KBM-7 (cell line): ENCODE results near the gene TOP3B.

ENCODE experiments used
- DNase-seq: peaks from one replicate; pipeline ENCODE4 v3.0.0-alpha.2; 2015
- in situ Hi-C: fragments of 300-500 bp; cut with MboI; formaldehyde crosslinking; loops from 2 replicates; pipeline ENCODE4 v1.14.3; 2020; ENCODE audit warnings: low sequenced_read_pairs, low pct_unique_long_range_greater_than_20kb, mixed read lengths

Gene TOP3B

DNA sequence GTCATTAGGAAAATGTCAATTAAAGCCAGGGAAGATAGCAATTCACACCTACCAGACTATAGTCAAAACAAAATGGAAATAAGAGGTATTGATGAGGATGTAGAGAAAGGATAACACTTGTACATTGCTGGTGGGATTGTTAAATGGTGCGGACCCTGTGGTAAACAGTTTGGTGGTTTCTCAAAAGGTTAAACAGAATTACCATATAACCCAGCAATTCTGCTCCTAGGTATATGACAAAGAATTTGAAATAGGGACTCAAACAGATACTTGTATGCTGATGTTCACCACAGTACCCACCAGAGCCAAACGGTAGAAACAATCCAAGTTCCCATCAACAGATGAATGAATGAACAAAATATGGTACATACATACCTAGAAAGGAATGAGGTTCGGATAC lies 33.0 kb upstream of the TOP3B start:
- in situ Hi-C loops: no loop called here
- no peak for DNase-seq

DNA sequence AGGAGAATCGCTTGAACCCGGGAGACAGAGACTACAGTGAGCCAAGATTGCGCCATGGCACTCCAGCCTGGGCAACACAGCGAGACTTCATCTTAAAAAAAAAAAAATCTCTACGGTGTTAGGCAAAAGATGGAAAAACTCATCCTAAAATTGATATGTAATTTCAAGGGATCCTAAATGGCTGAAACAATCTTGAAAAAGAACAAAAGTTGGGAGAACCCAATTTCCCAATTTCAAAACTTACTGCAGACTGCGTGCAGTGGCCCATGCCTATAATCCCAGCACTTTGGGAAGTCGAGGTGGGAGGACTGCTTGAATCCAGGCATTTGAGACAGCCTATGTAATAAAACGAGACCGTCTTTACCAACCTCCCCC lies 31.7 kb upstream of the TOP3B start:
- in situ Hi-C loops: no loop called here
- no peak for DNase-seq

DNA sequence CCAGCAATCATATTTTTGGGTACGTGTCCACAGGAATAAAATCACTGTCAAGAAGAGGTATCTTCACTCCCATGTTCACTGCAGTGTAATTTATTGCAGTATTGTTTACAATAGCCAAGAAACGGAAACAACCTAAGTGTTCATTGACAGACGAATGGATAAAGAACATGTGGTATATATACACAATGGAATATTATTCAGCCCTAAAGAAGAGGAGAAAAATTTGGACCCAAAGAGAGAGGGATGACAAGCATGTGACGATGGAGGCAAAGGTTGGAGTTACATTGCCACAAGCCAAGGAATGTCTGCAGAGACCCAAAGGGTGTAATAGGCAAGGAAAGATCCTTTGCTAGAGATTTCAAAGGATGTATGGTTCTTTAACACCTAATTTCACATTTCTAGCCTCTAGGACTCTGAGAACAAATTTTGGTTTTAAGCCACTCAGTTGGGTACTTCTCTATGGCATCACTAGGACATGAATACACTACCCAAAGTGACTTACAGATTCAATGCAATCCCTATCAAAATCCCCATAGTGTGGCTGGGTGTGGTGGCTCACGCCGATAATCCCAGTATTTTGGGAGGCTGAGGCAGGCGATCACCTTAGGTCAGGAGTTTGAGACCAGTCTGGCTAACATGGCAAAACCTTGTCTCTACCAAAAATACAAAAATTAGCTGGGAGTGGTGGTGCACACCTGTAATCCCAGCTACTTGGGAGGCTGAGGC lies 31.1 kb upstream of the TOP3B start:
- in situ Hi-C loops: no loop called here
- no peak for DNase-seq

DNA sequence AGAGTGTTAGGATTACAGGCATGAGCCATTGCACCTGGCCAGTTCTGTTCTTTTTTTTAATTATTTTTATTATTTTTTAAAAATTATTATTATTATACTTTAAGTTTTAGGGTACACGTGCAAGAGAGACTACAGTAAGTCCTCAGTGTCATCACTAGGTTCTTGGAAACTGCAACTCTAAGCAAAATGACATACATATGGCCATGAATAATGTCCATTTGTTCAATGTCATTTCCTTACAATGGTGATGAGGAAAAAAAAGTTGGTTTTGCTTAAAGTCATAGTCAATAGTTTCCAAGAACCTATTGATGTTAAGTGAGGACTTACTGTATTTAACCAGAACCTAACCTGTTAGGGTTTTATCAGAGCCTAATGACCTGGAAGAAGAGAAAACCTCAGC lies 29.4 kb upstream of the TOP3B start:
- in situ Hi-C loops: no loop called here
- DNase-seq: no peak

DNA sequence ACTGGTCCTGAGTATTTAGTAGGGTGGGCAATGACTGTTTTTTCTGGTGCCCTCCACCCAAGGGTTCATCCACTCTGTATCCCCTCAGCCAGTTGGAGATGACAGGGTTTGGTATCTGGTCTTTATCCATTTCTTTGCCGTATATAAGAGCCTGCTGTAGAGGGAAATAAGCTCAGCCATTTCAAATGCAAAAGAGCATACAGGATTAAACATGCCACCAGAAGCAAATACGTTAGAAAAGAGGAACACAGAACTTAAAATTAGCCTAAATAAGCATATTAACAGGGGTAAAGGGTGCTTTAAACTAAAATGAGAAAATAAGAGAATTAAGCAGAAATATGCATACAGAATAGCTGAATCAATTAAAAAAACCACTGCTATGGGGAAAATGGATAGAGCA lies 27.8 kb upstream of the TOP3B start:
- in situ Hi-C loops: no loop called here
- DNase-seq: no peak

DNA sequence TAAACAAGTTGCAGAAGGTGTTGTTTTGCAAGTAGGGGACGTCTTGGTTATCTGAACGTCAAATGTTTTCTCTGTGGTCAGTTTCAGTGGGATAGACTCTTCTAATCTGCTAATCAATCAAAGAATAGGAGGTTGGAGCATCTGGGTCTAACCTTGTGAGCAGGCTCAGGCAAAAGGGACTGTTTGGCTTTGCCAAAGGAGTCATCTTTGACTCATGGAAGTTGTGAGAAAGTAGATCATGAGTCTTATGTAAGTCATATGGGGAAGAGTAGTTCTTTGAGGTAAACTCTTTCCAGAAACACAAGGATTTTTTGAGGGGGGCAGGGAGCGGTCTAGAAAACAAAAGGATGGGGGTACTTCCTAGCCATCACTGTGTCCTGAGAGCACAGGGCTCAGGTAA lies 27.1 kb upstream of the TOP3B start:
- in situ Hi-C loops: no loop called here
- DNase-seq: no peak

DNA sequence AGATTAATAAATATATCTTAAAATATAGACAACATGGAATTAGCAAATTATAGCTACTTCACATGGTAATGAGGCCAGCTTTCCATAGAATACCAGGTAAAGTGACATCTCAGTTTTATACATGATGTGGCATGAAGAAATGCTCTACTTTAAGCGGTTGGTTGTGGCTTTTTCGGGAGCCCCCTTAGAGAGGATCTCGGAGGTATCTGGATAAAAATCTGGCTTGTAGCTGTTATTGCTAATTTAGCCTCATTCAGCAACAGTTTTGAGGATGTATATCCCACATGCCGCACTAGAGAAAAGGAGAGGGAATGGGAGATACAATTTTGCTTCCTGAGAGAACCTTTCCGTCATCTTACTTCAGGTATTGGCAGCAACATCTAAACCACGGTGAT lies 24.0 kb upstream of the TOP3B start:
- in situ Hi-C loops: no loop called here
- DNase-seq: no peak

DNA sequence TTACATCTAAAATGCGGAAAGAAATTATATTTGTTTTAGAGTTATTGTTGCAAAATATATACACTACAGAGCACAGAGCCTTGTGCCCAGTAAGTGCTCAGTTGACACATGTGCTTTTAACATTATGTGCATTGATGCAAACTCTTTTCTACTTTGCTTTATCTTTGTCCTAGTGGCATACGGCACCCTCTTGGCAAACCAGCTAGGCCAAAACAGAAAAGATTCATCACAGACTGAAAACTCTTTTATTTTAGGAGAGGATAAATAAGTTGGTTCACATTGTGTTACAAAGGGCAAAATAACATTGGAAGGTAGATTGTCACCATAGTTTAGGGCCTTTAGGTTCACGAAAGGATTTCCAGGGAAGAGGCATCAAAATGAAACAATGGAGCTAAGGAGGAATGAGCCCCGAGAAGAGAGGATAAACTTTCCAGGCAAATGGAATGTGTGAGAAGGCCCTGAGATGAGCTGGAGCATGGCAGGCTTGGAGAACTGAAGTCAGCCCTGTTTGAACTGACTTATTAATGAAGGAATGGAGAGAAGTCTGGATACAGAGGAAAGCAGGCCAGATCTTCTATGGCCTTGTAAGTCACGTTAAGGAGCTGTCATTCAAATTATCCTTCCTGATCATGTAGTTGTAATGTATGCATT lies 23.5 kb upstream of the TOP3B start:
- no peak for DNase-seq
- in situ Hi-C loops: no loop called here

DNA sequence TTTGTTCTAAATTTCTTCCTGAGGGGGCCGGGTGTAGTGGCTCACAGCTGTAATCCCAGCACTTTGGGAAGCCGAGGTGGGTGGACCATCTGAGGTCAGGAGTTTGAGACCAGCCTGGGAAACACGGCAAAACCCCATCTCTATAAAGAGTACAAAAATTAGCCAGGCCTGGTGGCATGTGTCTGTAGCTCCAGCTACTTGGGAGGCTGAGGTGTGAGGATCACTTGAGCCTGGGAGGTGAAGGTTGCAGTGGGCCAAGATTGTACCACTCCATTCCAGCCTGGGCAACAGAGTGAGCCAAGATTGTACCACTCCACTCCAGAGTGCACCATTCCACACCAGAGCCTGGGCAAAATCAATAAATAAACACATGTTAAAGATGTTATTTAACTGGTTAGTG lies 20.6 kb upstream of the TOP3B start:
- in situ Hi-C loops: no loop called here
- no peak for DNase-seq

DNA sequence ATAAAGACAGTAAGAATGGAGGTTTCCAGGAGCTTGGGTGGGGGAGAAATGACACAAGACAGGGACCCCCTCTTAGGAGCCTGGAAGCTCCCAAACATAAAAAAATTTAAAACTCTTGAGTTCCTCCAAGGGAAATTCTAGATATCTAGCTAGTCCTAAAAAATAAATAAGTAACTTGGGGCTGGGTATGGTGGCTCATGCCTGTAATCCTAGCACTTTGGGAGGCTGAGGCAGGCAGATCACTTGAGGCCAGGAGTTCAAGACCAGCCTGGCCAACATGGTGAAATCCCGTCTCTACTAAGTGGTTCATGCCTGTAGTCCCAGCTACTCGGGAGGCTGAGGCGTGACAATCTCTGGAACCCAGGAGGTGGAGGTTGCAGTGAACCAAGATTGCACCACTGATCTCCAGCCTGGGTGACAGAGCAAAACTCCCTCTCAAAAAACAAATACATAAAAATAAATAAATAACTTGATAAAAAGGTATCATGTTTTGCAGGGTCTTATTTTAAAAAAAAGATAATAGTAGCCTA lies 20.0 kb upstream of the TOP3B start:
- in situ Hi-C loops: no loop called here
- DNase-seq: no peak

DNA sequence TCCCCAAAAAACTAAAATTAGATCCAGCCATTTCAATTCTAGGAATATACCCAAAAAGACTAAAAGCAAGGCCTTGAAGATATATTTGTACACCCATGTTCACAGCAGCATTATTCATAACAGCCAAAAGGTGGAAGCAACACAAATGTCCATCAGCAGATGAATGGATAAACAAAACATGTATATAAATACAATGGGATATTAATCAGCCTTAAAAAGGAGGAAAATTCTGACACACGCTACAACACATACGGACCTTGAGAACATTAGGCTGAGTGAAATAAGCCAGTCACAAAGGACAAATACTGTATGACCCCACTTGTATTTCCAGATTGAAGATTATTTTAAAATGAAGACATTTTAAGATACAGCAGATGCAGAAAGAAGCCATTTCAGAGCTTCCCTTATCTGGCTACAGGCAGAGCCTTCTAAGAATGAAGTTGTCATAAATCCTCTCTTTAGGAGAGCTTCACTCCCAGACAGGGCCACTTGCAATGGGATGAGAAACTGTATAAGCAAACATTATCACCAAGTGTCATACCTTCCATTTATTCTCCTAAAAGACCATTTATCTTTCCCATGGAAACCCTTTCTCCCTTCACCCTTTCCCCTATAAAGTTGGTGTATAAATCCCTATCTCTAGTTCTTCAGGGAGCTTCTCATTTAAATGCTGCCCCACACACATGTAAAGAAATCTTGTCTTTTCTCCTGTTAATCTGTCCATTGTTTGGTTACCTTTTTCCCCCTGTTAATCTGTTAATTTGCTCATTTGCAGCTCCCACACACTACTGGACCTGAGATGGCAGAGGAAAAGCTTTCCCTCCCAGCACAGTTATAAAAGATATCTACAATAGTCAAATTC lies 19.3 kb upstream of the TOP3B start:
- in situ Hi-C loops: no loop called here
- no peak for DNase-seq

DNA sequence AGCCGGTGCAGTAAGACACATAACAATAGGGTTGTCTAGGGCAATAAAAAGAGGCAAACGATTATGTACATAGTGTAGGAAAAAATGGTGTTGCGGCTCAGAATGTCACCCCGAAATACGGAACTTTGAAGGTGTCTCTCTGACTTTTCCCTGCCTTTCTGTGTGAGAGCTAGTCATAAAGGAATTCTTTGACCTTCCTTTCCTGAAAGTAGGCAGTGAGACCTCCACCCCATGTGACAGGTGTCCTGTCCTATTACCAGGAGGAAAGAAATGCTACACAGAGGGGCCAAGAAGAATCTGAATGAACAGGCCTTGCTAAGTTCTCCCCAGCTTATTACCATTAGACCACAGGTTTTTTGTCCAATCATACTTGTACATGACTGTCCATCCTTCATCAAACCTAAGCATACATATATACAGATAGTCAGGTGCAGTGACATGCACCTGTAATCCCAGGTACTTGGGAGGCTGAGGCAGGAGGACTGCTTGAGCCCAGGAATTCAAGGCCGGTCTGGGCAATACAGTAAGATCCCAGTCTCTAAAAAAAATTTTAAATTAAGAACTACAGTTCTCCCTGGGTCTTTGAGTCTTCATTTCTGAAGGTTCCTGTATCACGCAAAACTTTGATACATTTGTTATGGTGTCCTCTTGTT lies 16.1 kb upstream of the TOP3B start:
- in situ Hi-C loops: no loop called here

DNA sequence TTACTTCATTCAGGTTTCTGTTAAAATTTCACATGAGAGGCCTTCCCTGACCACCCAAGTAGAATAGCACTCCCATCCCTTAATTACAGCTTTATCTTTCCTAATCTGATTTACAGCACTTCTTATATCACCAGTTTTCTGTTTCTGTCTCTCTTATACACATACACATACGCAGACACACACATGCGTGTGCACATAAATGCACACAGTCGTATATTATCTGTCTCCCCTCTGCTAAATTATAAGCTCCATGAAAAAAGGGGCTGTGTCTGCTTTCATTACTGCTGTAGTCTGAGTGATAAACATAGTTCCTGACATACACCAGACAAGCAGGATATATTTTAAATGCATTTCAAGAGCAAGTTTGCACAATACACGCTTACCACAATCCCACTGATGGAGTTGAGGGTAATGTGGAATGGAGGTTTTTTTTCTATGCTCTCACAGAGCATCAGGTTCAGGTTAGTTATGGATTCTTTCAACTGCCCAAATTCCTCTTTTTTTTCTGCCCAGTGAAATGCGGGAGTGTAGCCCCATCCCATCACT lies 13.7 kb upstream of the TOP3B start:
- no peak for DNase-seq
- in situ Hi-C loops: no loop called here

More for the DNA sequence above, 16.1 kb upstream of the TOP3B start:
- no peak for DNase-seq

DNA sequence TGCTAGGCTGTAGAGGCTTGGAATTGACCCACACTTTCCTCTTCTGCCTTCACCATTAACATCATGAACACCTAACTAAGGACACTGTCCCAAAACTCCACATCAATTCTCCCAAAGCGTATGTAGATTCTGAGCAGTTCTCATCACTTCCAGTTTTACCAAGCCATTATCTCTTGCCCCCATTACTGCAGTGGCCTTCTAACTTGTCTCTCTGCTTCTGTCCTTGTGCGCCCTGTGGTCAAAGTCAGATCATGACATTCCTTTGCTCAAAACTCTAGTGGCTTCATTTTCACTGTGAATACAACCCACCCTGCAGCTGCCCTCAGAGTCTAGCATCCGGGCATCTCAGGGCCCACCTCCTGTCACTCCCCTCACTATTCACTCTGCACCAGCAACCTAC lies 13.1 kb upstream of the TOP3B start:
- in situ Hi-C loops: no loop called here
- no peak for DNase-seq

DNA sequence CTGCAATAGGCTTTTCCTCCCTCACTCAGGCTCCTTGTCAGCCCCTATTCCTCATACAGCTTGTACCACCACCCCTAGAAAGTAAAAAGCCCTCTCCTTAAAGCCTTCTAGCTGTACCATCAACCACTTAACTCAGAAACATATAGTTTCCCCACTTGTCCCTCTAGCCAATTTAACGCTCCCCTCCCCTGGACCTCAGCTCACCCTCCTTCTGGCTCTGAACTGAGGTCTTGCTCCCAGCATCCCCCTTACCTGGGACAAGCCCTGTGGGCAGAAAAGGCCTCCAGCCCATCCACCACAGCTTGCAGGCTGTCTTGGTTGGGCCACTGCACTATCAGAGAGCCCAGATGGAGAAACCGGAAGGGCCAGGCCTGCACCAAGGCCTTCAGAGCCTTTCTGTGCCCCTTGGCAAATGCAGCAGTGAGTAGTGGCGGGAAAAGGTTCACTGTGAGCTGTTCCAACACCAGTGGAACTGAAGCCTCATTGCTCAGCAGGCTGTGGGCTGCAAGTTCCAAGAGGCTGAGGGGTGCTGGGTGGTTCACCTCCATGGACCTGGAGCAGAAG lies 12.4 kb upstream of the TOP3B start:
- in situ Hi-C loops: no loop called here
- no peak for DNase-seq

DNA sequence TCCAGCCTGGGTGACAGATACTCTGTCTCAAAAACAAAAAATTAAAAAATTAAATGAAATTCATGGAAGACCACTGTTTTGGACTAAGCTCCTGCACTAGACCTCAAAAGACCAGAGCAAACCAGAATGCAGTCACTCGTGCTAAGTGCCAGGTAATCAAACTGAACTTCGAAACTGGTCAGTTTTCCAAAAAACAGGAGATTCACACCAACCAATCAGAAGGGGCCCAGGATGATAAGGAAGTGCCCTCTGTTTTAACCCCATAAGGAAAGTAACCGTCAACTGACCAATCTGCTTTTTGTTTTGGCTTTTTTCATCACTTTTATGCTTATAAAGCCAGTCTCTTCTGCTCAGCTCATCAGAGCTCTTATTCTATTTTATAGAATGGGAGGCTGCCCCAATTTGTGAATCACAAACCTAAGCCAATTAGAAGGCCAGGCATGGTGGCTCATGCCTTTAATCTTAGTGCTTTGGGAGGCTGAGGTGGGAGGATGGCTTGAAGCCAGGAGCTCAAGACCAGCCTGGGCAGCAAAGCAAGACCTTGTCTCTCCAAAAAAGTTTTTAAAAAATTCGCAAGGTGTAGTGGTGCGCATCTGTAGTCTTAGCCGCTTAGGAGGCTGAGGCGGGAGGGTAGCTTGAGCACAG lies 10.1 kb upstream of the TOP3B start:
- in situ Hi-C loops: no loop called here

DNA sequence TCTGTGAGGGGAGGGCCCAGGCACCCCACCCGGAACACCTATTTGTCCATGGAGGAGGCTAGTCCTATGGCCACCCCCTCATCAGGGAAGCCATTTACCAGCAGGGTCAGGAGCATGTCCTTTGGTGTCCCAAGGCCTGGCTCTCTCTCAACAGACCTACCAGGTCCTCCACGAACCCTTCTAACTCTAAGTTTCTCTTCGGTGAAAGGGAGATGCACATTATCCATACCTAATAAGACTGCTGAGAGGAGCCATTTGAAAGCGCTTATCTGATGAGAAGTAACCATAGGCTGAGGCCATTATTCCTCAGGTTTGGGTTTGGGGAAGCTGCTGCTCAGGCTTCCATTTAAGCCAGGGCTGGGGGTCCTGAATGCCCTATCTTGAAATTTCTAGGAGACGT lies 9.2 kb upstream of the TOP3B start:
- no peak for DNase-seq
- in situ Hi-C loops: no loop called here

More for the DNA sequence above, 10.1 kb upstream of the TOP3B start:
- DNase-seq: no peak

DNA sequence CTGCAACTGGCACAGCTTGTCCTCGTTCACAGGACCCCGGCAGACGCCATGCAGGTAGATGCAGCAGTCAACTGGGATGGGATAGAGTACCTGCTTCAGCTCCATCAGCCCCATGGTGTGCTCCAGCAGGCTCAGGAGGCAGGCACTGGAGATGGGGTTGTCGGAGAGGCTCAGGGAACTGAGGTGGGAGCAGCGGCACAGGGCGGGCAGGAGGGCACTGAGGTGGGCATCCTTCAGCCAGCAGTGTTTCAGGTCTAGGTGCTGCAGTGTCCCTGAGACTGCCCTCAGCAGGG lies 8.7 kb upstream of the TOP3B start:
- DNase-seq: no peak
- in situ Hi-C loops: no loop called here
